Stimulated activated naive CD8-positive, alpha-beta T cell treated with anti-CD3 and anti-CD28 coated beads, Interleukin-15, Interleukin-2, amounts not matched to agents 100 ng/mL and 50 ng/mL, for 24 hours (primary cell): Measurements from ENCODE around the gene HTR7.
"Not testable (repeated sequence)": the region's sequence is repeated elsewhere in the genome, so short reads cannot be mapped to it uniquely, and the experiment has no call there.

ENCODE experiments used
- H3K27ac Mint-ChIP-seq: one replicate; pipeline ENCODE4 v1.8.0; 2021; ENCODE audit warnings: mild to moderate bottlenecking, mixed read lengths
- H3K27me3 Mint-ChIP-seq: one replicate; pipeline ENCODE4 v1.8.0; 2021; ENCODE audit warnings: mixed read lengths
- H3K36me3 Mint-ChIP-seq: one replicate; pipeline ENCODE4 v1.8.0; 2021; ENCODE audit warnings: low read depth, mixed read lengths
- H3K4me1 Mint-ChIP-seq: one replicate; pipeline ENCODE4 v1.8.0; 2021; ENCODE audit warnings: low read depth, mixed read lengths
- H3K4me3 Mint-ChIP-seq: one replicate; pipeline ENCODE4 v1.8.0; 2021; ENCODE audit warnings: mild to moderate bottlenecking, mixed read lengths
- H3K9me3 Mint-ChIP-seq: one replicate; pipeline ENCODE4 v1.8.0; 2021; ENCODE audit warnings: mixed read lengths

HTR7 gene

GRCh38 chr10:90857635-90858460 is at the start of gene HTR7:
Gene HTR7, minus strand, starts transcription at chr10:90858039. Its CDS starts 368 bp downstream, at chr10:90857671.
- Mint-ChIP-seq H3K27ac (no peak within 1 kb of the TSS), H3K4me3 (peak within 1 kb of the TSS; percentile 87)

GRCh38 chr10:90906596-90906995 is 48.8 kb upstream of the HTR7 start:
- H3K27me3 Mint-ChIP-seq = no peaks in the 10 kb centered on the region
- H3K27ac Mint-ChIP-seq = peak overlapping the region; percentile 11
- peaks cover 50% of the 10 kb centered on the region for H3K36me3 Mint-ChIP-seq
- H3K4me3 Mint-ChIP-seq = no peak overlapping the region
- peaks cover 16% of the 10 kb centered on the region for H3K4me1 Mint-ChIP-seq
- H3K9me3 Mint-ChIP-seq = no peaks in the 10 kb centered on the region

More at GRCh38 chr10:90857635-90858460, at the start of gene HTR7:
- no peaks in the 10 kb centered on the region for H3K9me3 Mint-ChIP-seq
- peaks cover 19% of the 10 kb centered on the region for H3K4me1 Mint-ChIP-seq
- no peaks in the 10 kb centered on the region for H3K36me3 Mint-ChIP-seq
- H3K27me3 Mint-ChIP-seq = peaks cover 68% of the 10 kb centered on the region

GRCh38 chr10:90905925-90906324 is 48.1 kb upstream of the HTR7 start:
- Mint-ChIP-seq H3K36me3 (peaks cover 55% of the 10 kb centered on the region), H3K27me3 (no peaks in the 10 kb centered on the region), H3K4me3 (no peak overlapping the region), H3K27ac (peak overlapping the region; percentile 72), H3K4me1 (peaks cover 15% of the 10 kb centered on the region), H3K9me3 (no peaks in the 10 kb centered on the region)

GRCh38 chr10:90896916-90897315 is 39.1 kb upstream of the HTR7 start:
- H3K27ac Mint-ChIP-seq, H3K4me3 Mint-ChIP-seq, H3K27me3 Mint-ChIP-seq, H3K9me3 Mint-ChIP-seq: not testable (repeated sequence)
- Mint-ChIP-seq H3K36me3 (peaks cover 70% of the 10 kb centered on the region), H3K4me1 (peaks cover 13% of the 10 kb centered on the region)

GRCh38 chr10:90893190-90893589 is 35.4 kb upstream of the HTR7 start:
- Mint-ChIP-seq H3K27ac (no peak overlapping the region), H3K9me3 (no peaks in the 10 kb centered on the region), H3K36me3 (peaks cover 78% of the 10 kb centered on the region), H3K27me3 (no peaks in the 10 kb centered on the region), H3K4me3 (no peak overlapping the region), H3K4me1 (peaks cover 13% of the 10 kb centered on the region)

GRCh38 chr10:90890347-90890746 is 32.5 kb upstream of the HTR7 start:
- Mint-ChIP-seq H3K9me3 (no peaks in the 10 kb centered on the region), H3K36me3 (peaks cover 84% of the 10 kb centered on the region), H3K27ac (no peak overlapping the region), H3K4me3 (no peak overlapping the region), H3K4me1 (no peaks in the 10 kb centered on the region), H3K27me3 (no peaks in the 10 kb centered on the region)

- Mint-ChIP-seq H3K9me3 (no peaks in the 10 kb centered on the region), H3K4me1 (no peaks in the 10 kb centered on the region), H3K36me3 (peaks cover 85% of the 10 kb centered on the region), H3K4me3 (no peak overlapping the region), H3K27me3 (no peaks in the 10 kb centered on the region), H3K27ac (no peak overlapping the region)
Measured at GRCh38 chr10:90889636-90890035, 31.8 kb upstream of the HTR7 start.

GRCh38 chr10:90888387-90888786 is 30.5 kb upstream of the HTR7 start:
- Mint-ChIP-seq H3K36me3 (peaks cover 85% of the 10 kb centered on the region), H3K9me3 (no peaks in the 10 kb centered on the region), H3K4me3 (no peak overlapping the region), H3K27ac (no peak overlapping the region), H3K4me1 (no peaks in the 10 kb centered on the region), H3K27me3 (no peaks in the 10 kb centered on the region)

GRCh38 chr10:90887555-90887954 is 29.7 kb upstream of the HTR7 start:
- no peaks in the 10 kb centered on the region for H3K4me1 Mint-ChIP-seq
- no peaks in the 10 kb centered on the region for H3K9me3 Mint-ChIP-seq
- H3K36me3 Mint-ChIP-seq = peaks cover 84% of the 10 kb centered on the region
- H3K27me3 Mint-ChIP-seq = no peaks in the 10 kb centered on the region
- no peak overlapping the region for H3K4me3 Mint-ChIP-seq
- no peak overlapping the region for H3K27ac Mint-ChIP-seq

- peaks cover 74% of the 10 kb centered on the region for H3K36me3 Mint-ChIP-seq
- no peaks in the 10 kb centered on the region for H3K27me3 Mint-ChIP-seq
- H3K4me1 Mint-ChIP-seq = no peaks in the 10 kb centered on the region
- H3K4me3 Mint-ChIP-seq = no peak overlapping the region
- H3K27ac Mint-ChIP-seq = no peak overlapping the region
- no peaks in the 10 kb centered on the region for H3K9me3 Mint-ChIP-seq
Measured at GRCh38 chr10:90885176-90885575, 27.3 kb upstream of the HTR7 start.

GRCh38 chr10:90884431-90884830 is 26.6 kb upstream of the HTR7 start:
- Mint-ChIP-seq H3K4me3 (no peak overlapping the region), H3K27ac (no peak overlapping the region), H3K9me3 (no peaks in the 10 kb centered on the region), H3K4me1 (no peaks in the 10 kb centered on the region), H3K27me3 (no peaks in the 10 kb centered on the region), H3K36me3 (peaks cover 73% of the 10 kb centered on the region)

GRCh38 chr10:90880059-90880719 is 22.4 kb upstream of the HTR7 start:
- not testable (repeated sequence) for H3K27ac Mint-ChIP-seq, H3K9me3 Mint-ChIP-seq, H3K27me3 Mint-ChIP-seq, H3K4me3 Mint-ChIP-seq, H3K4me1 Mint-ChIP-seq
- peaks cover 66% of the 10 kb centered on the region for H3K36me3 Mint-ChIP-seq

- no peak overlapping the region for H3K4me3 Mint-ChIP-seq
- H3K27ac Mint-ChIP-seq = no peak overlapping the region
- no peaks in the 10 kb centered on the region for H3K9me3 Mint-ChIP-seq
- peaks cover 5% of the 10 kb centered on the region for H3K4me1 Mint-ChIP-seq
- H3K36me3 Mint-ChIP-seq = peaks cover 58% of the 10 kb centered on the region
- no peaks in the 10 kb centered on the region for H3K27me3 Mint-ChIP-seq
Measured at GRCh38 chr10:90879062-90879461, 21.2 kb upstream of the HTR7 start.

GRCh38 chr10:90872648-90873020 is 14.8 kb upstream of the HTR7 start:
- peaks cover 38% of the 10 kb centered on the region for H3K4me1 Mint-ChIP-seq
- H3K36me3 Mint-ChIP-seq = peaks cover 21% of the 10 kb centered on the region
- peak overlapping the region; percentile 95 for H3K4me3 Mint-ChIP-seq
- H3K27me3 Mint-ChIP-seq = peaks cover 31% of the 10 kb centered on the region
- peak overlapping the region; percentile 91 for H3K27ac Mint-ChIP-seq
- H3K9me3 Mint-ChIP-seq = peaks cover 4% of the 10 kb centered on the region

- H3K36me3 Mint-ChIP-seq = peaks cover 15% of the 10 kb centered on the region
- peak within 1 kb of the TSS; percentile 91 for H3K27ac Mint-ChIP-seq
- H3K9me3 Mint-ChIP-seq = peaks cover 4% of the 10 kb centered on the region
- peaks cover 36% of the 10 kb centered on the region for H3K27me3 Mint-ChIP-seq
- peak within 1 kb of the TSS; percentile 95 for H3K4me3 Mint-ChIP-seq
- peaks cover 38% of the 10 kb centered on the region for H3K4me1 Mint-ChIP-seq
Measured at GRCh38 chr10:90871766-90872647, 14.2 kb upstream of the HTR7 start, which contains the start of gene RPP30. Gene RPP30, plus strand, starts transcription at chr10:90871974. Its CDS starts 13 bp downstream, at chr10:90871987.
